Measurements from ENCODE around the gene VWA5A. TPM values are rescaled to one million over a fixed set of nuclear protein-coding genes. Genes with fewer than 3 reads are reported as not detected.

Gene VWA5A
- total RNA-seq, 2 experiments from 2014 or later = 0.38 to 2.1 TPM

DNA sequence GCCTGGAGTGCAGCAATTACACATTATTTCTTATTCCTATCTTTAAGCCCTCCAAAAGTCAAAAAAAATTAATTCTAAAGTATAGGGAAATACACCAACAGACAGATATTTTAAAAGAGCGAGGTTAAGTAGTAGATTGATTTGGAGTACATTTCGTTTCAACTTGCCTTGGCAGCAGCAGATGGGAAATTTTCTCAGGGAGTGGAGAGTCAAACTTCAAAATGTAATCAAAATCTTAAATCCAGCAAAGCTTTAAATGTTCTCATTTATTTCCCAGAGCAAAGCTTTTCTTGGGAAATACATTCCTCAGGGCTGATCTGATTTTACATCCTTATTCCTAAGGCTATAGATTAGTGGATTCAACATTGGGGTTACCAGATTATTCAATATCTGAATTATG is 21.9 kb upstream of the VWA5A start:
- ChIA-PET CTCF (ENCODE audit: unreplicated experiment) (no interaction called here), POLR2A (no interaction called here)
- H2AFZ ChIP-seq (ENCODE audit: low read length) = no peak overlapping the region
- H3K4me1 ChIP-seq (ENCODE audit: insufficient read depth, low read length, poor library complexity, severe bottlenecking) = no peaks in the 10 kb centered on the region
- intact Hi-C loops (cut with micrococcal nuclease; ENCODE audit: unreplicated experiment) = no loop called here
- no TSS peak for BruUV-seq (replicated peaks)
- H3K9me2 ChIP-seq (ENCODE audit: insufficient read depth, low read length) = no peaks in the 10 kb centered on the region
- DNase-seq (ENCODE audit: low spot score) = no peak
- TF ChIP-seq, protein P1, sequence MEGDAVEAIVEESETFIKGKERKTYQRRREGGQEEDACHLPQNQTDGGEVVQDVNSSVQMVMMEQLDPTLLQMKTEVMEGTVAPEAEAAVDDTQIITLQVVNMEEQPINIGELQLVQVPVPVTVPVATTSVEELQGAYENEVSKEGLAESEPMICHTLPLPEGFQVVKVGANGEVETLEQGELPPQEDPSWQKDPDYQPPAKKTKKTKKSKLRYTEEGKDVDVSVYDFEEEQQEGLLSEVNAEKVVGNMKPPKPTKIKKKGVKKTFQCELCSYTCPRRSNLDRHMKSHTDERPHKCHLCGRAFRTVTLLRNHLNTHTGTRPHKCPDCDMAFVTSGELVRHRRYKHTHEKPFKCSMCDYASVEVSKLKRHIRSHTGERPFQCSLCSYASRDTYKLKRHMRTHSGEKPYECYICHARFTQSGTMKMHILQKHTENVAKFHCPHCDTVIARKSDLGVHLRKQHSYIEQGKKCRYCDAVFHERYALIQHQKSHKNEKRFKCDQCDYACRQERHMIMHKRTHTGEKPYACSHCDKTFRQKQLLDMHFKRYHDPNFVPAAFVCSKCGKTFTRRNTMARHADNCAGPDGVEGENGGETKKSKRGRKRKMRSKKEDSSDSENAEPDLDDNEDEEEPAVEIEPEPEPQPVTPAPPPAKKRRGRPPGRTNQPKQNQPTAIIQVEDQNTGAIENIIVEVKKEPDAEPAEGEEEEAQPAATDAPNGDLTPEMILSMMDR (conservative IDR thresholded peaks at IDR 0.05; ENCODE audit: low read length) = no peak
- TF ChIP-seq EZH2phosphoT487 (IDR thresholded peaks at IDR 0.05; ENCODE audit: borderline replicate concordance, low read depth, low read length) = no peak
- H3K36me3 ChIP-seq (ENCODE audit: insufficient read depth, low read length) = no peaks in the 10 kb centered on the region
- H4K20me1 ChIP-seq (ENCODE audit: insufficient read depth, low read length) = no peaks in the 10 kb centered on the region
- no peaks in the 10 kb centered on the region for H3K79me2 ChIP-seq (ENCODE audit: insufficient read depth, low read depth, low read length)
- no peak overlapping the region for H3K4me2 ChIP-seq (ENCODE audit: low read length)
- no peaks in the 10 kb centered on the region for H3K9me3 ChIP-seq (ENCODE audit: low read length)
- no peak overlapping the region for H3K4me3 ChIP-seq (ENCODE audit: low read depth, low read length, poor library complexity, severe bottlenecking)
- no peak overlapping the region for H3K27ac ChIP-seq (ENCODE audit: low read depth, low read length, poor library complexity, severe bottlenecking)

DNA sequence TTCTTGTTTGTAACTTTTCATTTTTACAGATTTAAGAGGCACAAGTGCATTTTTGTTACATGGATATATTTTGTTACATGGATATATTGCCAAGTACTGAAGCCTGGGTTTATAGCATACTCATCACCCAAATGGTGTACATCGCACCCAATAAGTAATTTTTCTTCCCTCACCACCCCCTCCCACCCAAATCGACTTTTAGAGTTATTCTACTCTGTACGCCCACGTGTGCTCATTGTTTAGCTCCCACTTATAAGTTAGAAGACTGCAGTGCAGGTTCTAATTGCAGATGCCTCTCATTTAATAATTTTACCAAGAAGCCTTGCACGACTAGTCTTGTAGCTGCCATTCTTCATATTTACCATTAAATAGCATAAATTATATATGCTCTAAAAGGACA is 20.5 kb upstream of the VWA5A start:
- Histone ChIP-seq H3K79me2 (ENCODE audit: insufficient read depth, low read depth, low read length) (no peaks in the 10 kb centered on the region), H3K27ac (ENCODE audit: low read depth, low read length, poor library complexity, severe bottlenecking) (no peak overlapping the region), H3K9me3 (ENCODE audit: low read length) (no peaks in the 10 kb centered on the region), H3K4me2 (ENCODE audit: low read length) (no peak overlapping the region), H3K4me3 (ENCODE audit: low read depth, low read length, poor library complexity, severe bottlenecking) (no peak overlapping the region), H3K4me1 (ENCODE audit: insufficient read depth, low read length, poor library complexity, severe bottlenecking) (no peaks in the 10 kb centered on the region), H3K36me3 (ENCODE audit: insufficient read depth, low read length) (no peaks in the 10 kb centered on the region), H4K20me1 (ENCODE audit: insufficient read depth, low read length) (no peaks in the 10 kb centered on the region), H3K9me2 (ENCODE audit: insufficient read depth, low read length) (no peaks in the 10 kb centered on the region), H2AFZ (ENCODE audit: low read length) (no peak overlapping the region)
- intact Hi-C loops (cut with micrococcal nuclease; ENCODE audit: unreplicated experiment) = no loop called here
- TF ChIP-seq, protein P1 (conservative IDR thresholded peaks at IDR 0.05; ENCODE audit: low read length) = no peak
- no peak for TF ChIP-seq EZH2phosphoT487 (IDR thresholded peaks at IDR 0.05; ENCODE audit: borderline replicate concordance, low read depth, low read length)
- ChIA-PET POLR2A (interaction anchor here (0.5 kb wide), 1 partner anchor 560 kb away, joined by 3 read pairs; no protein-coding TSS in a partner anchor), CTCF (ENCODE audit: unreplicated experiment) (interaction anchor here (0.6 kb wide), 1 partner anchor 164 kb away, joined by 6 read pairs; no protein-coding TSS in a partner anchor)
- no TSS peak for BruUV-seq (replicated peaks)
- DNase-seq (ENCODE audit: low spot score) = no peak

DNA sequence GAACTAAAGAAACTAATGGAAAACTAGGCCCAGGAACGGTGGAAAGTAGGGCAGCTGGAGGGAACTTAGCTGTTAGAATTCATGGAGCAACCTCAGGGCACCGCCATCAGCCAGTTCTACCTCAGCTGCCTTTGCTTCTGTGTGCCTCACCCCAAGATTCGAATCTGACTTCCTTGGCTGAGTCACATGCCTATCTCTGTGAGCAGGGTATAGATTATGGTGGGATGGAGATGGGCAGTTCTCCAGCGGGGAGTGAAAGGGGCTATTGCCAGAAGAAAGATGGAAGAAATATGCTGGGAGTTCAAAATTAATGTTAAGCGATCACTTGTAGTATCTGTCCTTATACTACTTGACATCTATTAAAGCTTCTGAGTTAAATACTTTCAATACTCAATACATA is 18.9 kb upstream of the VWA5A start:
- Histone ChIP-seq H3K36me3 (ENCODE audit: insufficient read depth, low read length) (no peaks in the 10 kb centered on the region), H3K4me1 (ENCODE audit: insufficient read depth, low read length, poor library complexity, severe bottlenecking) (no peaks in the 10 kb centered on the region), H3K79me2 (ENCODE audit: insufficient read depth, low read depth, low read length) (no peaks in the 10 kb centered on the region), H3K4me2 (ENCODE audit: low read length) (no peak overlapping the region), H2AFZ (ENCODE audit: low read length) (no peak overlapping the region), H3K4me3 (ENCODE audit: low read depth, low read length, poor library complexity, severe bottlenecking) (no peak overlapping the region), H3K27ac (ENCODE audit: low read depth, low read length, poor library complexity, severe bottlenecking) (no peak overlapping the region), H3K9me3 (ENCODE audit: low read length) (no peaks in the 10 kb centered on the region), H4K20me1 (ENCODE audit: insufficient read depth, low read length) (no peaks in the 10 kb centered on the region), H3K9me2 (ENCODE audit: insufficient read depth, low read length) (no peaks in the 10 kb centered on the region)
- DNase-seq (ENCODE audit: low spot score) = no peak
- intact Hi-C loops (cut with micrococcal nuclease; ENCODE audit: unreplicated experiment) = no loop called here
- ChIA-PET CTCF (ENCODE audit: unreplicated experiment) (no interaction called here), POLR2A (no interaction called here)
- TF ChIP-seq, protein P1 (conservative IDR thresholded peaks at IDR 0.05; ENCODE audit: low read length) = no peak
- no peak for TF ChIP-seq EZH2phosphoT487 (IDR thresholded peaks at IDR 0.05; ENCODE audit: borderline replicate concordance, low read depth, low read length)
- no TSS peak for BruUV-seq (replicated peaks)
